GM21786 (cell line): ENCODE data around the gene NAV2.
"Not testable (repeated sequence)": the region's sequence is repeated elsewhere in the genome, so short reads cannot be mapped to it uniquely, and the experiment has no call there.

Source experiments
- ATAC-seq: cut with Tn5 transposase; IDR thresholded peaks from one replicate; pipeline ENCODE4 v1.9.1; 2021; ENCODE audit not compliant: unreplicated experiment

NAV2 gene

GRCh38 chr11:20127671-20128527 is 415.3 kb downstream of the NAV2 start:
- ATAC-seq: peak; percentile 81

DNA sequence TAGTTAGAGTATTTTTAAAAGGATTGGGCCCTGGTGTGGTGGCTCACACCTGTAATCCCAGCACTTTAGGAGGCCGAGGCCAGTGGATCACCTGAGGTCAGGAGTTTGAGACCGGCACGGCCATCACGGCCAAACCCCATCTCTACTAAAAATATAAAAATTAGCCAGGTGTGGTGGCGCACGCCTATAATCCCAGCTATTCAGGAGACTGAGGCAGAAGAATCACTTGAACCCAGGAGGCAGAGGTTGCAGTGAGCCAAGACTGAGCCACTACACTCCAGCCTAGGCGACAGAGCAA is 415.8 kb downstream of the NAV2 start:
- not testable (repeated sequence) for ATAC-seq

DNA sequence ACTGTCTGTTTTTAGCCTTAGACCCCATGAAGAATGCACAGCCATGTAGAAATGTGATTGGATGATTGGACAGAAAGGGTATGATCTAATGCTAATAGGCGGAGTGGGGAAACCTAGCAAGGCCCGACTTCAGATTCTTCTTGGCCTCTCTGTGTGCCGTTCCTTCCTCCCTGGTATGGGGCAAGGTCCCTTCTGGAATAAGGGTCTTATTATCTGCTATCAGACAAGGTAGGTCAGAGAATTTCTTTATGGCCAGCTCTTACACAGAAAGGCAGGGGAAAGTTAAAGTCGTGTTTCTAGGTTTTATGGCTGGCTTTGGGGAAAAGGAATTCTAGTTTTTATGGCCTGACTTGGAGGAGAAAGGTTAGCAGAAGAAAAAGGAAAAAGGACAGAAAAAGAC is 417.0 kb downstream of the NAV2 start:
- no peak for ATAC-seq

GRCh38 chr11:20131788-20132666 is 419.4 kb downstream of the NAV2 start:
- ATAC-seq: peak; percentile 48

DNA sequence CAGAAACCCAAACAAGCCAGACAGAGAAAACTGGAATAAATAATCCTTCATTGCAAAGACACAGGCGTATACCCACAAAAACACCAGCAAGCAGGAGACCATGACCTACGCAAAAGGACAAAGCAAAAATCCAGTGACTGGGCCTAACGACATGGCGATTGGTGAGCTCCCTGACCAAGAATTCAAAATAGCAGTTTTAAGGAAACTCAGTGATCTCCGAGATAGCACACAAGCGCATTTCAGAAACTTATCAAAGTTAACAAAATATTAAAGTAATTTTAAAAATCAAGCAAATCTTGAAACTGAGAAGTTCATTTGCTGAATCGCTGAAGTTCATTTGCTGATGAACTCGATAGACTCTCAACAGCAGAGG is 420.0 kb downstream of the NAV2 start:
- ATAC-seq: no peak

DNA sequence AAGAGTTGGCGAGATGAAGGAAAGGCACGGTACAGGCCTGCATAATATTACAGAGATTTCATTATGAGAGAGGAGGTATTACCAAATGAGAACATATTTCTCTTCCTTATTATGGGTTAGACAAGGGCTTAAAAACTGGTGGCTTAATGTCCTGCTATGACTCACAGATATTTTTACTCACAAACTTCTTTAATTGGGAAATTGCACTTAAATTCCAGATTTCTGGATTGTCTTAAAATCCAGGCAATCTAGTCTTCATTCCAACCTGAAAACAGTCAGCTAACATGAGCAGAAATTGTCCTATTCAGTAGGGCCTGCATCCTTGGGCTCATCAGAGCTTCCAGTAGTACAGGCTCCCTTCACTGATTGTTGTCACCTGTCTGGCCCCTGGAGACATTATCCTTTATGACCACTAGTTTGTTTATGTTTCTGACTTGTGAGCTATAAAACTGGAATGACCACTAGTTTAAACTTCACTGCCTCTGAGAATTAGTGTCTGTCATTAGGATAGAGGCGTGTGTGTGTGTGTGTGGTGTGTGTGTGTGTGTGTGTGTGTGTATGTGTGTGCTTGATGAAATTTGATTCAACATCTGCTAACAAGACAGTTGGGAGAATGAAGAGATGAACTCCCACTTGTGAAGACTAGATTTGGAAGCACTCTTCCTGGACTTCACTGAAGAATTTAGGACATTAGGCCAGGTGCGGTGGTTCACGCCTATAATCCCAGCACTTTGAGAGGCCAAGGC is 422.5 kb downstream of the NAV2 start:
- ATAC-seq: no peak

DNA sequence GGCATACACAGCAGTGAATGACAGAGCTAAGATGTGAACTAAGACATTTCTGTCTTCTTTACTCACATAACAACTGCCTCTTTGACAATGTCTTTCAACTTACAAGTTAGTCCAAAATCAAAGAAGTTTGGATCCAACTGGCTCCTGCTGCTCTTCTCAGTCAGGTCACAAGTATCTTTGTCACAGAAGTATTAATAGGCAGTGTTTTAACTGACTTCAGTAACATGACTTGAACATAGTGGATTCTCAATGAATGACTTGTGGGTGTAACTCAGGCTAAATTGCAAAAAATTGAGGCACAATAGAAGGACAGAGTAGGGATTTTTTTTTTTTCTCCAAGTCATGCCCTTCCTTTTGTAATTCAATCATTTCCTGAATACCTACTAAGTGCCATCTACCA is 425.0 kb downstream of the NAV2 start:
- ATAC-seq: no peak

GRCh38 chr11:20138707-20139106 is 426.1 kb downstream of the NAV2 start:
- ATAC-seq: no peak

- ATAC-seq: no peak
Measured at GRCh38 chr11:20154381-20154780, 441.7 kb downstream of the NAV2 start.

GRCh38 chr11:20155683-20156279 is 443.1 kb downstream of the NAV2 start:
- ATAC-seq: no peak

- no peak for ATAC-seq
Measured at GRCh38 chr11:20156280-20156875, 443.7 kb downstream of the NAV2 start.

DNA sequence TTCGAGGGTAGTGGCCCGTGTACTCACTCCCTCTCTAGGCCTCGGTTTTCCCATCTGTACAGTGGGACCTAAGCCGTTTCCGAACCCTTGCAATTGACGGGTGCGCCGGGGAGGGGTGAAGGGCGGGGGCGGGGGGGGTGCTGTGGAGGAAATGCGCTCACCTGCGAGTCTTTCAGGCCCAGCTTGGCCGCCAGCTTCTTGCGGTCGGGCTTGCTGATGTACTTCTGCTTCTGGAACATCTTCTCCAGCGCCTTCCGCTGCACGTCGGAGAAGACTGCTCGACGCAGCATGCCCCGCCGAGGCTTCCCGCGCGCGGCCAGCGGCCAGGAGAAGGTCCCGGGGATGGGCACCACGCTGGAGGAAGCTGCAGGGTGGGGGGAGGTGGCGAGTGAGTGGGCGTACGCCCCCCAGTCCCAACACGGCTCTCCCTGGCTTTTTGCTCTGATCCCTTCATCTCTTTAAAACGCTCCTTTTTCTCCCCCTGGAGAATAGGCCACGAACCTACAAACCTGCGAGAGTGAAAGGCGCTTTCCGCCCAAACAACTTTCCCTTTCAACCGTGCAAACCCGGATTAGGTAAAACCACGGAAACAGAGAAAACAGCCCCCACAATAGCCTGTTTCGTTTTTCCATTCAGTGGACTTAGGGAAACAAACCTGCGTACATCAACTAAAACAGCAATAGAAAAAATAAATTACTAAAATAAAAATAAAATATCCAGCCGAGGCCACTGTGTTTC is 444.4 kb downstream of the NAV2 start:
- ATAC-seq: no peak

GRCh38 chr11:20157728-20158127 is 445.1 kb downstream of the NAV2 start:
- ATAC-seq: no peak

GRCh38 chr11:20158597-20159257 is 446.1 kb downstream of the NAV2 start:
- no peak for ATAC-seq

DNA sequence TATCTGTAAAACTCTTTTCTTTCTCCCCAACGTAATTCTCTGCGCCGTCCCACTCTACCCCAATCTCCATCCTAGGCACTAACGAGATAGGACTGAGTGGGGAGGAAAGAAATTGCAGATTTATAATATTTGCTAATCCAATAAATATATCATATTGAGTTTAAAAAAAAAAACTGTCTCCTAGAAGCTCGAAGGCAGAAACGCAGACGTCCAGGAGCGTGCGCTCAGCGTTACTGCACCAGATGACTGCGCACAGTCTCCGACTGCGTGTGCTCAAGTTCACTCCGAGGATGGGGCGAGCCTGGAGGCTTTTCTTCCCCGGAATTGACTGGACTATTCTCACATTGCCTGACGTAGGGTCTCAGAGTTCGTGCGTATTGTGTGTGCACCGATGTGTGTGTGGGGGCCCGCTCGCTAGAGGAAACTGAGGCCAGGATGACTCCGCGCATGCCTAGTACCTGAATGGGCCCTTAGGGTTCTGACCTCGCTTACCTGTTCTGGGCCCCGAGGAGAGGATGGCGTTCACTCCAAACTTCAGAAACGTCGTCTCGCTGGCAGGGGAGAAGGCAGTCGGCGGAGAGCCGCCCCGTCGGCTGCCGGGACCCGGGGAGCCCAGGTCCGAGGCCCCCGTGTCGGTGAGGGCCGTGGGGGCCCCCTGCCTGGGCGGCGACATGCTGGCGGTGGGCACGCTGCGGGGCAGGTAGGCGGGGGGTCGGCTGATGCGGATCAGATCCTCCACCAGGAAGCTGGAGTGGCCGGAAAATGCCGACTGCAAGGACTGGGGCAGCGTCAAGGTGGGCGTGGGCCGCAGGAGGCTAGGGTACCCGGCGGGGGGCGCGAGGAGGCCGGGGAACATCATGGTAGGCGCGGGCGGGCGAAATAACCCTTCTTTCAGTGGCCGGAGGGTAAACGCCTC is 447.1 kb downstream of the NAV2 start:
- no peak for ATAC-seq

DNA sequence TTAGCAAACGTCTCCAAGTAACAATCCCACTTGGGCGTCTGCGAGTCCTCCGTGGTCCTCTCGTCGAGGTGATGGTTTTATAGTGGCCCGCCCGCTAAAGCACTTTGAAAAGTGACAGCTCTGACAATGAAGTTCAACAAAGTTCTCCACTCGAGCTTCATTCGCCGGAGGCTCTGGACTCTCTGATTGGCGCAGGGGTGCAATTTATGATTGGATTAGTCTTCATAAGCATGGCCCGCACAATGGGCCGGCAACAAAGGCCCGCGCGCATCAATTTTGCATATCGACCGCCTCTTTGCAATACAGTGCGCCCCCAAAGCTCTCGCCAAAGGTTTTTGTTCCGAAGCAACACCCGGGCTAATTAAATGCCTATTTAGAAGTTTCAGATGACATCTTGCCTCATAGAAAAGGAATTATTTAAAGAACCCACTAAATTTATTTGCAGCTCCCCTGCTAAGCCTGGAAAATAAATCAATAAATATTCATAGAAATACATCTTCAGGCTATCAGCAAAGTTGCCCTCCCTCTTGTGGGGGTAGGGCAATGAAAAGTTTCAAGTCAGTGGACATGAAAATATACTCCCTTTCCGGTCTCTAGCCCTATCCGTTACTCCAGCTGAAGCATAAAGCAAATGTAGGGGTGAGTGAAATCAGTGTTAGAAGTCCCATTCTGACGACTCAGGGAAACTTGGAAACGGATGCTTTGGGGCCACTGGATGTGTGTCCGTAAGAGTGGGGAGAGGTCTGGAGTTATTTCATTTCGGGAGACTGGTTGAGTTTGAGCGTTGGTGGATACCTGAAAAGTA is 448.0 kb downstream of the NAV2 start, which contains the start of gene DBX1:
Gene DBX1, minus strand, starts transcription at position 51 of the 805 bp plus-strand sequence. CDS start 151 bp downstream, outside the sequence.
- no peak for ATAC-seq

GRCh38 chr11:20161230-20161918 is 448.7 kb downstream of the NAV2 start:
- no peak for ATAC-seq
